SK-N-MC (cell line): ENCODE results near the gene GNG13.

ENCODE experiments used
- DNase-seq: peaks from one replicate; pipeline ENCODE4 v3.0.0-alpha.2; 2011; ENCODE audit warnings: low read depth, low spot score
- H3K27ac ChIP-seq: fragments of 200-600 bp; sonication (generic); 2 replicates; pipeline ENCODE4 v1.5.1; 2016; ENCODE audit warnings: mixed run types
- H3K36me3 ChIP-seq: fragments of 200-600 bp; sonication (generic); 2 replicates; pipeline ENCODE4 v1.6.1; 2017; ENCODE audit warnings: antibody characterized with exemption, low read length, mixed read lengths; ENCODE audit not compliant: insufficient read depth
- H3K4me3 ChIP-seq: fragments of 200-600 bp; sonication (generic); 2 replicates; pipeline ENCODE4 v1.5.1; 2016
- H3K9ac ChIP-seq: fragments of 200-600 bp; sonication (generic); 2 replicates; pipeline ENCODE4 v1.8.0; 2017; ENCODE audit warnings: mixed run types, mixed read lengths; ENCODE audit not compliant: insufficient read length
- H3K9me3 ChIP-seq: fragments of 200-600 bp; sonication (generic); 2 replicates; pipeline ENCODE4 v1.6.1; 2017; ENCODE audit warnings: low read depth, mild to moderate bottlenecking, antibody characterized with exemption, low read length, moderate library complexity, mixed read lengths
- EZH2 ChIP-seq: fragments of 200-600 bp; sonication (generic); IDR thresholded peaks from one replicate; pipeline ENCODE4 v1.6.1; 2017; ENCODE audit warnings: antibody characterized with exemption
- FOXP2 ChIP-seq: optimal IDR thresholded peaks from 2 replicates; pipeline ENCODE3; 2011; ENCODE audit warnings: mild to moderate bottlenecking, moderate library complexity; ENCODE audit not compliant: insufficient read depth; ENCODE audit errors: extremely low read length, control extremely low read depth
- POLR2AphosphoS5 ChIP-seq: IDR thresholded peaks from 2 replicates; pipeline ENCODE4 v1.6.1; 2012; ENCODE audit warnings: mild to moderate bottlenecking, low read depth, low read length, borderline replicate concordance

GNG13 gene

DNA sequence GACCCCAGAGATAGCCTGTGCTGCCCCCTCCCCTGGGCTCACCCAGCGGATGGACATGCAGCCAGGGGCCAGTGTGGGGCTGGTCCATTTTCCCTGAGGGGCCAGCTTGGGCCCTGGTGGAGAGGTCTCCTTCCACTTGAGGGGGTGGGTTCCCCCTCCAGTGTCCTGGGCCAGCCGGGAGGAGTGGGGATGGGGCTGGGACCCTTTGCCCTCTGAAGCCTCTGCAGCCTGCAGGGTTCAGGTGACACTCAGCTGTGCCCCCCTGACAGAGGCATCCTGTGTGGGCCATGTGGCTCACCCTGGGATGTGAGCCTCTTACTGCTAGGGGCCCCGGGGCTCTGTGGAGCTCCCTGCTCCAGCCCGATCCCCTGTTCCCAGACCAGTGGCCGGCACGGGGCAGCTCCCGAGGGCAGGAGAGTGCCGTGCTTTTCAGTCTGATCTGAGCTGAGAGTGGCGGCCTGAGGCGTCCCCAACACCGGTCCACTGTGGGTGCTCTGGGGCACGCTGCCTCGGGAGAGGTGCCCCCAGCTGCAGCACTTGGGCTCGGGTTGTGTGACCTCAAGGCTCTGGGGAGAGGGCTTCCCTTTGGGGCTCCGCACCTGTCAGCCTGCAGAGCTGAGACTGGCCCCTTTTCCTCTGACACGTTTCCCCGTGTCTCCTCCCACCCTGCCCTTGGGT, 439 bp upstream of the GNG13 start:
- H3K9me3 ChIP-seq = no peaks in the 10 kb centered on the region
- no peak overlapping the region for H3K4me3 ChIP-seq
- no peak overlapping the region for H3K9ac ChIP-seq
- H3K36me3 ChIP-seq = no peaks in the 10 kb centered on the region; the same call in 1 of the 2 replicates
- H3K27ac ChIP-seq = no peak overlapping the region
- DNase-seq = no peak
- no peak for TF ChIP-seq EZH2
- no peak for TF ChIP-seq POLR2AphosphoS5
- no peak for TF ChIP-seq FOXP2

DNA sequence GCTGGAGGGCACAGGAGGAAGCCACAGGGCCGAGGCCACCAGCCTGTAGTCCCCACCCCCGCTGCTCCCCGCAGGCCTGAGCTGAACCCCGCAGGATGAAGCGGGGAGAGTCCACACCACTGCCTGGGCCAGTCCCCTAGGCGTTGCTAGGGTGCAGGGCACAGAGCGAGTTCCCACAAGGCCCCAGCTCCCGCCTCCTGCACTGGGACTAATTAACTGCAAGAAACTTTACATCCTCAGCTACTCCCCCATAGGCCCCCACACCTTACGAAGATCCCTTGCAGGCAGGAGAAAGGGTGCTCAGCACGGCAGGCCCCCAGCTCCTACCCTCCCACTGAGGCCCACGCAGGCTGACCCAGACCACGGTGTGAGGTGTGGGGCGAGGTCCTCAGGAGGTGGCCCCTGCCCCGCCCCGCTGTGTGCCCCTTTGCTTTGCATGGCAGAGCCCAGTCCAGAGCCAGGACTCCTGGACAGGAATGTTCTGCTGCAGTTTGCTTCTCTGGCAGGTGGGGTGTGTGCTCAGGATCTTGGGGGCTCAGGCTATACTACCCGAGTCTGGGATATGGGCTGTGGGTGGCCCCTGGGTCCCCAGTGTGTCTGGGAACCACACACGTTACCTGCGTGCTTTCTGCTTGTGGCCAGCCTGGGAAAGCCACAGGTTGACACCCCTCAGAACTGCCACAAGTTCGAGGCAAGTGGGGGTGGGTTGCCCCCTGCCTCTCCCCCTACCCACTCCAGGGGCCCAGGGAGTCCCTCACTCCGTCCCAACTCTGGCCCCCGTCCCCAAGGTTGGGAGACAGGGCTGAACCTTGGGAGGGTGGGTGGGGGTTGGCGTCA, 1.2 kb downstream of the GNG13 start:
- Histone ChIP-seq H3K4me3 (no peak overlapping the region), H3K9ac (no peak overlapping the region), H3K27ac (no peak overlapping the region), H3K9me3 (no peaks in the 10 kb centered on the region), H3K36me3 (no peaks in the 10 kb centered on the region; the same call in 1 of the 2 replicates)
- no peak for DNase-seq
- TF ChIP-seq POLR2AphosphoS5 = no peak

DNA sequence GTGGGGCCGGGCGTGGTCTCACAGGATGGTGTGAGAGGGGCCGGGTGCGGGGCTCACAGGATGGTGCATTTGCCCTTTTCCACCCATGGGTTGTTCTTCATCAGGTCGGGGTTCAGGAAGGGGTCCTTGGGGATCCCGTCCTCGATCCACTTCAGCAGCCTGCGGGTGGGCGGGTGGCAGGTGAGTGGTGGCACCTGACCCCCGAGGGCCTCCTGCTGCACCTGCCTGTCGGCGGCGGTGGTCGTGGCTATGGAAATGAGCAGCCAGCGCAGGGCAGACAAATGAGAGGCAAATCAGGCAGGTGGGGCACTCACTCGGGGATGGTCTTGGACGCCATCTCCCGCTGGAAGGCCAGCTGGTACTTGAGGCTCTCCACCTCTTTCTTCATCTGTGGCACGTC, 1.9 kb downstream of the GNG13 start:
- TF ChIP-seq FOXP2 = no peak
- TF ChIP-seq EZH2 = no peak
- TF ChIP-seq POLR2AphosphoS5 = no peak
- Histone ChIP-seq H3K4me3 (no peak overlapping the region), H3K9me3 (no peaks in the 10 kb centered on the region), H3K27ac (no peak overlapping the region), H3K9ac (no peak overlapping the region), H3K36me3 (no peaks in the 10 kb centered on the region; the same call in 1 of the 2 replicates)
- DNase-seq = no peak

DNA sequence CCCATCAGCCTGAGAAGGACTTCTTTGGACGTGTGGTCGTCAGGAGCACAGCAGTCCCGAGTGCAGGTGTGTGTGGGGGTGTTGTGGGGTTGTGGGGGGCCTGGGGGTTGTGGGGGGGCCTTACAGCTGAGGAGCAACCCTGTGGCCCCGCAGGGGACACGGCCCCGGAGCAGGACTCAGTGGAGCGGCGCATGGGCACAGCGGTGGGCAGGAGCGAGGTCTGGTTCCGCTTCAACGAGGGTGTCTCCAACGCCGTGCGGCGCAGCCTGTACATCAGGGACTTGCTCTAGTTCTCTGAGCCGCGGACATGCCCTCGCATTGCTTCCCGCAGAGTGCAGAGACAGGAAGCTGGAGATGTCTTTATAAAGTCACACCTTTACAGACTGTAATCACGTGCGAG, 2.8 kb downstream of the GNG13 start:
- H3K9ac ChIP-seq = no peak overlapping the region
- H3K36me3 ChIP-seq = no peaks in the 10 kb centered on the region; the same call in 1 of the 2 replicates
- TF ChIP-seq EZH2 = no peak
- no peak for TF ChIP-seq FOXP2
- no peak for TF ChIP-seq POLR2AphosphoS5
- DNase-seq = no peak
- H3K9me3 ChIP-seq = no peaks in the 10 kb centered on the region
- H3K27ac ChIP-seq = no peak overlapping the region
- no peak overlapping the region for H3K4me3 ChIP-seq

DNA sequence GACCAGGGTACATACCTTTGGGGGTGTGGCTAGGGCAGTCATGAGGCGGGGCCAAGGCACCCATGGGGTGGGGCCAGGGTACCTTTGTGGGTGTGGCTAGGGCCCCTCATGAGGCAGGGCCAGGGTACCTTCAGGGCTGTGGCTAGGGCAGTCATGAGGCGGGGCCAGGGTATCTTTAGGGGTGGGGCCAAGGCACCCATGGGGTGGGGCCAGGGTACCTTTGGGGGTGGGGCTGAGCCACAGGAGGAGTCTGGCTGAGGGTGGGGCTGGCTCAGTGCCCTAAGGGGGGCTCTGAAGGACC, 3.5 kb downstream of the GNG13 start:
- H3K9ac ChIP-seq = no peak overlapping the region
- no peak for DNase-seq
- no peaks in the 10 kb centered on the region; the same call in 1 of the 2 replicates for H3K36me3 ChIP-seq
- no peak for TF ChIP-seq FOXP2
- no peak for TF ChIP-seq EZH2
- no peak for TF ChIP-seq POLR2AphosphoS5
- H3K9me3 ChIP-seq = no peaks in the 10 kb centered on the region
- no peak overlapping the region for H3K4me3 ChIP-seq
- no peak overlapping the region for H3K27ac ChIP-seq

DNA sequence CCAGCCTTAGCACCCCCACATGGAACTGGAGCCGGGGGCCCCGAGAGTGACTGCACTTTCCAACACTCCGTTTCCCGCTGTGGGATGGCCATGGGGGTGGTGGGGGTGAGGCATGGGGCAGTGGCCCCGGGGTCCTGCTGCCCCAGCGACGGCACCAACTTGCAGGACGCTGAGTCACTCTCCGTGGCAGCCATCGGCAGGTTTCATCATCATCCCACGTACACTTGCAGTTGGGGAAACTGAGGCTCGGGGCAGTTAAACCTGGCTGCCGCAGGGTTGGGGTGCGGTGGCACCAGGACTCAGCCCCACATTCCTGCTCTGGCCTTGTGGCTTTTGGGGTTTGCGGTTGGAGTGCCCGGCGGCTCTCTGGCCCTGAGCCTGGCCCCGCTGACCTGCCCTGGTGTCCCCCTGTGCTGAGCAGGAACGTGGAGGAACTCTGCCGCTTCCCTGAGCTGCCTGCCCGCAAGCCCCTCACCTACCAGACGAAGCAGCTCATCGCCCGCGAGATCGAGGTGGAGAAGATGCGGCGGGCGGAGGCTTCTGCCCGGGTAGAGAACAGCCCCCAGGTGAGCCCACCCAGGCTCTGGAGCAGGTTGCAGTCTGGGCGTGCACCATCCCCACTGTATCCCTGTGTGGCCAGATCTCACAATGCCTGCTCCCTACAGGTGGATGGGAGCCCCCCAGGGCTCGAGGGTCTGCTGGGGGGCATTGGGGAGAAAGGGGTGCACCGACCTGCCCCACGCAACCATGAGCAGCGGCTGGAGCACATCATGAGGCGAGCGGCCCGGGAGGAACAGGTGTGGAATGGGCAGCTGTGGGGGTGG, 4.0 kb downstream of the GNG13 start:
- no peak for DNase-seq
- Histone ChIP-seq H3K9ac (no peak overlapping the region), H3K4me3 (no peak overlapping the region), H3K9me3 (no peaks in the 10 kb centered on the region), H3K36me3 (peaks cover 6% of the 10 kb centered on the region; the same call in 1 of the 2 replicates), H3K27ac (no peak overlapping the region)
- no peak for TF ChIP-seq EZH2
- no peak for TF ChIP-seq FOXP2
- TF ChIP-seq POLR2AphosphoS5 = no peak

DNA sequence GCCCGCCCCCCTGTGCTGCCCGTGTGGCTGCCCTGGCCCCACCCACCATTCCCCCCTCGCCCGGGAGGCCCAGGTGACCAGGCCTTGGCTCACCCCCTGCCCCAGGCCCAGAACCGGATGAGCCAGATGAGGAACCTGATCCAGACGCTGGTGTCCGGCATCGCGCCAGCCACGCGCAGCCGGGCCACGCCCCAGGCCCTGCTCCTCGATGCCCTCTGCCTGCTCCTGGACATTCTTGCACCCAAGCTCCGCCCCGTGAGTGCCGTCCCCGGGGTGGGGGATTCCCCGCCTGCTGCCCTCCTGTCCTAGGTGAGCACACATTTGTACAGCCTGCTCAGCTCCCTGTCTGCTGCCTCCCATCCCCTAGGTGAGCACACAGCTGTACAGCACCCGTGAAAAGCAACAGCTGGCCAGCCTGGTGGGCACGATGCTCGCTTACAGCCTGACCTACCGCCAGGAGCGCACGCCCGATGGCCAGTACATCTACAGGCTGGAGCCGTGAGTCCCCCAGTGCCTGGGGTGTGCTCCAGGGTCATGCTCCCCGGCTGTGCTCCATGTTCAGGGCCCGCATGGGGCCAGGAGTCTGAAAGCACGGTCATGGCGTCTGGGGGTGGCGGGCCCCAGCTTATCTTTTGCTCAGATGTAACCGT, 4.8 kb downstream of the GNG13 start:
- no peaks in the 10 kb centered on the region for H3K9me3 ChIP-seq
- DNase-seq = no peak
- H3K9ac ChIP-seq = no peak overlapping the region
- TF ChIP-seq EZH2 = no peak
- TF ChIP-seq POLR2AphosphoS5 = no peak
- TF ChIP-seq FOXP2 = no peak
- peaks cover 11% of the 10 kb centered on the region; the same call in 1 of the 2 replicates for H3K36me3 ChIP-seq
- H3K27ac ChIP-seq = no peak overlapping the region
- H3K4me3 ChIP-seq = no peak overlapping the region
